ENCODE data around the gene MRPL19.

MRPL19 gene

GRCh38 chr2:75736276-75736675 is 89.7 kb downstream of the MRPL19 start:
- no peak for DNase-seq (ENCODE audit: low read depth in 2 of 2)

- no peak for DNase-seq (ENCODE audit: low read depth in 2 of 2)
Measured at GRCh38 chr2:75737961-75738360, 91.4 kb downstream of the MRPL19 start.
